SHP77 treated with DMSO at 0.1 percent for 48 hours (cell line): Measurements from ENCODE around the gene RAG1.

Experiments used
- DNase-seq: peaks from one replicate; lab custom pipeline; 2025; lab: John Stamatoyannopoulos, UW

The RAG1 gene

DNA sequence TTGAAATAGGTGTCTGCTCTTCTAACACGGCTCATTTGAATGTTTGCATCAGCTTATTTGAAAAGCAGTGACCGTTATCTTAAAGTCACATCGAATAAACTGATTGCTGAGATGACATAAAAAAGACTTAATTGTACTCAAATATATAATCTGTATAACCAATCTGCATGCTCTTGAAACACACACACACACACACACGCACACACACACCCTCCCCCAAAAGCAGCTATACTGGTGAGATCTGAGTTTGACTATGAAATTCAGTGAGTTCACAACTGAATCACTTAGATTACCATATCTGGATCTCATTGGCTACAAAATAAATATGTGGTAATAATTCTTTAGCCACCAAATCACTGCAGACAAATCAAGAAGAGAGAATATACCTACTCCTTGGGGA is 22.7 kb downstream of the RAG1 start:
- DNase-seq = no peak

DNA sequence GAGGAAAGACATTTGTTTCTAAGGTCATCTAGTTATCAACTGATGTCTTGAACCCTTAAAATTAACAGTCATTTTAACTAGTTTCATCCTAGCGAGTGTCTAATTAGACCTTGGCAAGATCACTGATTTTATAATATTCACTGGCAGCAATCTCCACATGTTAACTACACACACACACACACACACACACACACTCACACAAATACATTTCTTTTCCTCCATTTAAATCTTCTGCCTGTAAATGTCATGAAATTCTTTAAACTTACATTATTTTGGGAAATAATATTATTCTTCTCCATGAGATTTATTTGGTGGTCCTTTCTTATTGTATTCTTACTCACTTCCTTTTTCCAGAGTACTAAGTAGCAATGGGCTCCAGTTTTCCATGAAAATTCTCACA is 23.6 kb downstream of the RAG1 start:
- DNase-seq = no peak

GRCh38 chr11:36594316-36594989 is 26.6 kb downstream of the RAG1 start, which contains the start of gene IFTAP:
IFTAP (plus strand) TSS chr11:36594502; CDS start chr11:36610104, 15,602 bp downstream.
- DNase-seq = peak; percentile 94

DNA sequence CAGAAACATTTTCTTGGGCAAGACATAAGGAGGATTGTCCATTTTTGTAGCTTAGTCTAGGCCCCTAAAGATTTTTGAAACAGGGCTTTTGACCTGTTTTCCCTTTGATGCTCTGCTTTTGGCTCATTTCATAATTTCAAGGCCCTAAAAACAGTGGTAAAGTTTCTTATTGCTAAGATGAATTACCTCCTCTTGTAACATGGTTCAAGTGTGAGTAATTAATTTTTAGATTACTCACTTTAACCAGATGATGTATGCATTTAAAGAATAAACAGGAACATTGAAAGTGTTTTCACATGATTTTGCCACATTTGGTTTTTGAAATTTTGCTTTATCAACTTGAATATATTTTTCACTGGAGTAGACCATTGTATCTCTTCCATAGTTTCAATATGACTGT is 29.1 kb downstream of the RAG1 start:
- no peak for DNase-seq

DNA sequence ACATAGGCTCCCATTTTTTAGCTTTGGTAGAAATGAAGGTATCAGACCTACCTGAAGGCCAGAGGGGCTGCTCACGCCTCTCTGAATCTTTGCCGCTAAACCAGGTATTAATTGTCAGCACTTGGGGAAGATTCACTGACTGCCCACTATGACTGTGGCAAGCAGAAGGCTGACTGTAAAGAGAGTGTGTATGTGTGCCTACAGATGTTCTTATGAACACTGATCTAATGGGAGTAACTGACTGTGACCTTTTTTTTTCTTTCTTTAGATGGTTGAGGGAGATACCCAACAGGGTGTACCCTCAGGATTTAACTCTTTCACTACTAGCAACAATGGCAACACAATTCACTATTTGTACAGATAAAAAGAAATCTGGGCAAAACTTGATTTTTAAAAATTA is 30.2 kb downstream of the RAG1 start, which contains the start of gene RAG2:
Gene RAG2, minus strand, starts transcription at position 186 of the 400 bp plus-strand sequence. CDS start 4,068 bp downstream, outside the sequence.
- DNase-seq = no peak

GRCh38 chr11:36600180-36600579 is 32.4 kb downstream of the RAG1 start:
- DNase-seq = no peak

GRCh38 chr11:36601155-36601554 is 33.3 kb downstream of the RAG1 start:
- no peak for DNase-seq

- no peak for DNase-seq
These were observed 34.3 kb downstream of the RAG1 start for GRCh38 chr11:36602135-36602534.

DNA sequence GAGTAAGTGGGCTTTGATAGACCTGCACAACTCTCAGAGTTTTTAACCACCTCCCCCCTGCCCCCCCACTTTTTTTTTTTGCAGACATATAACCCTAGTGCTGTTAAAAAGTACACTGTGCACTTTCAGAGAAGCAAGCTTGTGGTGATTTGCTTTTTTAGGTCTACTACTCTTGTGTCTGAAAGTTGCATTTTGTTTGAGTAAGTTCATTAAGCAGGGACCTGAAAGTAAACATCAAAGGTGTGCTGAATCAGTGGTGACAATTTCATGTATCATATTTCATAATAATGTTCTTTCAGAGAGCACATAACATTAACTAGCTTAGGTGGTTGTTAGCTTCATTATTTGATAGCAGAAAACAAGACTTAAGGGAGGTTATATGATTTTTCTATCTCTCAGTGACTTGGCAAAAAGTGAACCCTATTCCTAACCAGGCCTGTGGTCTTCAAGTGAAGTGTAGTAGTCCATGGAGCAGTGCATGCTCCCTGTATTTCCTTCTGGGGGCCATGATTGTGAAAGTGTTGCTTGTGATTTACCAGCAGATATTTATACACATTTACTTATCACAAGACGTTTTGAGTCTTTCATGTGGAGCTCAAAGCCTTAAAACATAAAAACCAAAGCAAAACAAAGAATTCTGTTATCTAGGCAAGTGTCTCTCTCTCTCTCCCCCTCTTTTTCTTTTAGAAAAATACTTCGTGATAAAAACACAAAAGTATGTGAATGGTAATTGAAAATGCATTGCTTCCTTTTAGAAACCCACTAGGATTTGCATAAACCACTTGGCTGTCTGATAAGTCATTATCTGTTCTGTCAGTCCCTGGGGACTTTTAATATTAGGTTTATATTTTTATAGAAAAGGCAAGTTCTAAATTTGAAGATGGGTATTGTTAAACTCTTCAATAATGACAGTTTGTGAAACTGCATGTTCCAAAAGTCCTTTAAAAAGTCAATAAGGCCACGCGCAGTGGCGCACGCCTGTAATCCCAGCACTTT is 37.7 kb downstream of the RAG1 start:
- DNase-seq = no peak

- DNase-seq = no peak
These were observed 40.8 kb downstream of the RAG1 start for GRCh38 chr11:36608491-36609199.

- DNase-seq = no peak
These were observed 41.6 kb downstream of the RAG1 start for GRCh38 chr11:36609383-36609782.

- no peak for DNase-seq
These were observed 48.0 kb downstream of the RAG1 start for GRCh38 chr11:36615826-36616225.

DNA sequence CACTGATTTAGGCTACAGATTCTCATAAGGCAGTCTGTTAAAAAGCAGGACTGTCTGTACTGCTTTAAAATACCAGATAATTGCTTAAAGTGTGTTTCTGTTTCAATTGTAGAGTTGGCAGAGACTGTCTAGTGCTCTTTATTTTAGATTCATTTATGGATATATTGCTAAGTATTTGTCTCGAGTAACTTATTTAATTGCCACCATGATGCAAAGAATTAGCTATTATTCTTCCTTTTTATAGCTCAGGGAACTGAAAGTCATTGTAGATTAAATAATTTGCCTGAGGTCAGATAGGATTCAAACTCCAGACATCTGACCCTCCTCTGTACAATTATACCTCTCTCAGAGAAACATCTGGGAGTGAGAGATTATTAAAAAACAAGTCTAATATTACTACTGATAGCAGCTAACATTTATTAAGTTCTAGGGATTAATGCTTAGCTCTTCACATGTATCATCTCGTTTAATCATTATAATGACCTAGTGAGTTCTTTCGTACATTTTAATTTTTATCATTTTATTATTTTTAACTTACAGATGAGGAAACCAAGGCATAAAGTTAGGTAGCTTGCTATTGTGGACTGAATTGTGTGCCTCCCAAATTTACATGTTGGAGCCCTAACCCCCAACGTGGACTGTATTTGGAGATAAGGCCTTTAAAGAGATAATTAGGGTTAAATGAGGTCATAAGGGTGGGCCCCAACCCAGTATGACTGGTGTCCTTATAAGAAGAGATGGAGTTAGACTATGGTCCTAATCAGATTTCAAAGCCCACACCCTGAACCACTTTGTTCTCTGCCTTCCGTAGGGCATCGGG is 49.9 kb downstream of the RAG1 start:
- DNase-seq = no peak

- no peak for DNase-seq
These were observed 50.7 kb downstream of the RAG1 start for GRCh38 chr11:36618363-36619047.

DNA sequence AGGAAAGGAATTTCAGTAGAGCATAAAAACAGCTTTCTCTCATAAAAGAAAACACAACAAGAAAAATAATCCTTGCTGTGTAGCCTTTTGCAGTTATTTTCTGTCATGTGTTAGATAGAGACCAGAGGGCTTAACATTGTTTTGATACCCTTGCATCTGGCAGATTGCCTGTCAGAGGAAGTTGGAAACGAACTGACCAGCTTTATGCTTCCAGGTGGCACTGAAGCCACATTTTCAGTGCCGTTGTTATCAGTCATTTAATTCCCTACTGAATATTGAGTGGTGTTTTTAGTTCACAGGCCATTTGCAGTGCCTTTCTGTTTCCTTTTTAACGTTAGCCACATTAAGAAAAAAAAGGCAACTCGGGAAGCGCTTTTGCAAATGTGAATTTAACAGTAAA is 51.7 kb downstream of the RAG1 start:
- DNase-seq = no peak

GRCh38 chr11:36620246-36620645 is 52.4 kb downstream of the RAG1 start:
- no peak for DNase-seq

DNA sequence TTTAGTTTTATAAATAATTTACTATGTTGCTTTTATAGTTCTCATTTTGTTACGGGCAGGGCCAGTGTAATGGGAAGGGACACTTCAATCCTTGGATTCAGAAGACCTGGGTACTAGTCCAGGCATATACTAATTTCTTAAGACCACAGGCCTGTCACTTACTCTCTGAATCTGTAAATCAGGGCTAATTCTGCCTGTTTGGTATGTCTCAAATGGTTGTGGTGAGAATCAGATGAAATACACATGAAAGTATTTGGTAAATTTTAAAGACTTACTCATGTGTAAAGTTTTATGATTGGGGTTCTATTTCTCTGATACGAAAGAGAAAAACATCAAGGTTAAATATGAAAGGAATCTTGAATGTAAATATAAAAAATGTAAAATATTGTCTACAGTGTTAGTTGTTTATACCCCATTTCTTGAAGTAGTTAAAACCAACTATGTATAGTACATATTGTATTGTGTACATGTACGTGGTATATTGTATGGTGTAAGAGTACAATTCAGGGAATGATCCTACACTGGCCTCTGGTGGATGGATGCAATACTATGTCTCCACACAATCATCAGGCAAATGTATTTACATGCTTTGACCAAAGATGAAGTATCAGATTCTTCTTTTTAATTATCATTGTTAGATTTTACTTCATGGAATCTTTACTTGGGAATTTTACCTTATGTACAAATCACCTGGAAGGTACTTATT is 54.8 kb downstream of the RAG1 start:
- DNase-seq = peak; percentile 20

DNA sequence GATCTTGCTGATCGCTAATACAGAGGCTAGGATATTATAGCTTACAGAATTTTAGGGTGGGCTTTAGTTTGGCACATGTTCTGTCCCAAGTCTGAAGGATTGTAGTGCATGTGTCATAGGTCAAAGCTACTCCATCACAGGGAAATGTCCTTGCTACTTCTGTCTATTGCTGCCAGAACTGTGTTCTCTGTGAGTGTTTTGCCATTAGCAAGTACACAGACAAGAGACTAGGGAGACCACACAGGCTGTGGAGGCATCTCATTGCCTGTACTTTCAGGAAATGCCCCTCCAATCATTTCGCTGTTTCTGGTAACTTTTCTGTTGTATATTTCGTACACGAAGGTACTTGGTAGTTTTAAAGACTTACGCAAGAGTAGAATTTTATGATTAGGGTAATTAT is 55.7 kb downstream of the RAG1 start:
- no peak for DNase-seq

GRCh38 chr11:36627006-36627405 is 59.2 kb downstream of the RAG1 start:
- no peak for DNase-seq

DNA sequence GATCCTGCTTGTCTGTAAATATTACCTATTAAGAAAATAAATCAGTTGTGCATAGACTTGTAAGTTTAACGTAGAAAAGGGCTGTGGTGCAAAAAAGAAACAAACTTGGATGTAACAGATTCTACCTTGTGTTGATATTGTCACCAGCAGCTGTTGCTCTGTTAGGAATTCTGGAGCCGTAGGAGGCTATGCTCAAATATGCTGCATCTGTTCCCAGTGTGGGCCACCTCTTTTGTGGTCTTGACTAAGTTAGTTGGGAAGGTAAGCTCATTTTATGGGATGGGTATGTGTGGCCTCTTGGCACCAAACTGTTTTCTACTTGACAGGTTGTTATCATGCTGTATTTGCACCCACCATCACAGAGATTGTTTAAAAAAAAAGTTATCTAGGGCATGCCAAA is 59.7 kb downstream of the RAG1 start:
- no peak for DNase-seq
